GM10248 (cell line): Measurements from ENCODE around the gene TMEM150B.

ENCODE experiments used
- CTCF ChIA-PET: fragments of 300-600 bp; sonication (Branson Sonifier 250); formaldehyde crosslinking; extraction: SDS; loops from one replicate; lab custom pipeline; 2021; ENCODE audit warnings: antibody characterized with exemption; lab: Yijun Ruan, JAX
- POLR2A ChIA-PET: fragments of 350-650 bp; sonication (Branson Sonifier 250); formaldehyde crosslinking; extraction: SDS; loops from one replicate; lab custom pipeline; 2020; ENCODE audit warnings: antibody characterized with exemption; lab: Yijun Ruan, JAX
- DNase-seq: peaks from one replicate; pipeline ENCODE4 v3.0.0; 2012; ENCODE audit errors: extremely low spot score
- CTCF ChIP-seq: IDR thresholded peaks from 2 replicates; pipeline ENCODE4 v1.5.1; 2012; ENCODE audit warnings: mild to moderate bottlenecking, low read depth; ENCODE audit errors: extremely low read depth, missing control alignments, control extremely low read depth

TMEM150B gene

GRCh38 chr19:55266840-55267239, 58.3 kb downstream of the TMEM150B start:
- ChIA-PET CTCF (interaction anchor here (1.0 kb wide), 1 partner anchor 22 kb away, joined by 3 read pairs; no protein-coding TSS in a partner anchor), POLR2A (no interaction called here)
- DNase-seq: no peak
- no peak for TF ChIP-seq CTCF

- ChIA-PET POLR2A (no interaction called here), CTCF (no interaction called here)
- no peak for TF ChIP-seq CTCF
- no peak for DNase-seq
These were observed 58.7 kb downstream of the TMEM150B start for GRCh38 chr19:55266404-55266803.

- no peak for DNase-seq
- CTCF ChIA-PET: no interaction called here
- no peak for TF ChIP-seq CTCF
- POLR2A ChIA-PET: no interaction called here
These were observed 59.3 kb downstream of the TMEM150B start for GRCh38 chr19:55265723-55266386.

- DNase-seq: no peak
- ChIA-PET POLR2A (no interaction called here), CTCF (no interaction called here)
- TF ChIP-seq CTCF: no peak
These were observed 60.0 kb downstream of the TMEM150B start for GRCh38 chr19:55265173-55265572.

GRCh38 chr19:55264531-55264930, 60.6 kb downstream of the TMEM150B start:
- ChIA-PET POLR2A (no interaction called here), CTCF (no interaction called here)
- no peak for DNase-seq
- no peak for TF ChIP-seq CTCF
